ENCODE results near the gene CALR3.

CALR3 gene

GRCh38 chr19:16524991-16525734, 29.2 kb upstream of the CALR3 start:
- H3K27ac ChIP-seq: no peak overlapping the region
- no peak for DNase-seq (ENCODE audit: low spot score)
- ChIA-PET CTCF (no interaction called here), POLR2A (ENCODE audit: low non-redundant PET) (no interaction called here)
- TF ChIP-seq CTCF (conservative IDR thresholded peaks at IDR 0.05; ENCODE audit: low read depth): no peak

- TF ChIP-seq CTCF (conservative IDR thresholded peaks at IDR 0.05; ENCODE audit: low read depth): no peak
- no peak overlapping the region; the same call in 1 of the 2 replicates for H3K27ac ChIP-seq
- DNase-seq (ENCODE audit: low spot score): no peak
- POLR2A ChIA-PET (ENCODE audit: low non-redundant PET): no interaction called here
- CTCF ChIA-PET: no interaction called here
Measured at GRCh38 chr19:16522559-16523377, 26.8 kb upstream of the CALR3 start.

GRCh38 chr19:16521715-16522289, 25.8 kb upstream of the CALR3 start:
- ChIA-PET POLR2A (ENCODE audit: low non-redundant PET) (no interaction called here), CTCF (no interaction called here)
- no peak for TF ChIP-seq CTCF (conservative IDR thresholded peaks at IDR 0.05; ENCODE audit: low read depth)
- DNase-seq (ENCODE audit: low spot score): no peak
- peak overlapping the region; percentile 36 for H3K27ac ChIP-seq

- ChIA-PET POLR2A (ENCODE audit: low non-redundant PET) (no interaction called here), CTCF (no interaction called here)
- no peak for DNase-seq (ENCODE audit: low spot score)
- TF ChIP-seq CTCF (conservative IDR thresholded peaks at IDR 0.05; ENCODE audit: low read depth): no peak
- H3K27ac ChIP-seq: peak overlapping the region; percentile 36
Measured at GRCh38 chr19:16520986-16521624, 25.1 kb upstream of the CALR3 start.

- CTCF ChIA-PET: no interaction called here
- no peak for TF ChIP-seq CTCF (conservative IDR thresholded peaks at IDR 0.05; ENCODE audit: low read depth)
- no peak for DNase-seq (ENCODE audit: low spot score)
- H3K27ac ChIP-seq: peak overlapping the region; percentile 36
- POLR2A ChIA-PET (ENCODE audit: low non-redundant PET): no interaction called here
Measured at GRCh38 chr19:16520074-16520973, 24.4 kb upstream of the CALR3 start.
